ENCODE data around the gene PTPRG.

The PTPRG gene

GRCh38 chr3:61662861-61663260, 101.5 kb downstream of the PTPRG start:
- POLR2A ChIA-PET (ENCODE audit: low non-redundant PET), result no interaction called here
- DNase-seq (ENCODE audit: low spot score), result no peak
- CTCF ChIA-PET, result interaction anchor here (0.6 to 0.7 kb wide), 2 partner anchors 18 to 604 kb away, joined by 3 to 5 read pairs; no protein-coding TSS in a partner anchor
- no peak overlapping the region for H3K27ac ChIP-seq
- TF ChIP-seq CTCF (conservative IDR thresholded peaks at IDR 0.05; ENCODE audit: low read depth), result no peak

GRCh38 chr3:61663356-61664104, 102.2 kb downstream of the PTPRG start:
- DNase-seq (ENCODE audit: low spot score), result no peak
- ChIA-PET CTCF (interaction anchor here (0.6 kb wide), 1 partner anchor 17 kb away, joined by 5 read pairs; no protein-coding TSS in a partner anchor), POLR2A (ENCODE audit: low non-redundant PET) (no interaction called here)
- peak overlapping the region; percentile 85 for H3K27ac ChIP-seq
- TF ChIP-seq CTCF (conservative IDR thresholded peaks at IDR 0.05; ENCODE audit: low read depth), result no peak

- no peak for TF ChIP-seq CTCF (conservative IDR thresholded peaks at IDR 0.05; ENCODE audit: low read depth)
- ChIA-PET POLR2A (ENCODE audit: low non-redundant PET) (no interaction called here), CTCF (no interaction called here)
- H3K27ac ChIP-seq, result peak overlapping the region; percentile 85
- peak; percentile 59 for DNase-seq (ENCODE audit: low spot score)
Observed at GRCh38 chr3:61664105-61664482, 102.7 kb downstream of the PTPRG start.

GRCh38 chr3:61665121-61665520, 103.8 kb downstream of the PTPRG start:
- TF ChIP-seq CTCF (conservative IDR thresholded peaks at IDR 0.05; ENCODE audit: low read depth), result no peak
- ChIA-PET CTCF (no interaction called here), POLR2A (ENCODE audit: low non-redundant PET) (no interaction called here)
- no peak for DNase-seq (ENCODE audit: low spot score)
- H3K27ac ChIP-seq, result no peak overlapping the region

GRCh38 chr3:61665987-61666386, 104.6 kb downstream of the PTPRG start:
- no peak for TF ChIP-seq CTCF (conservative IDR thresholded peaks at IDR 0.05; ENCODE audit: low read depth)
- H3K27ac ChIP-seq, result no peak overlapping the region
- ChIA-PET CTCF (interaction anchor here (0.6 kb wide), 1 partner anchor 833 kb away, joined by 3 read pairs; no protein-coding TSS in a partner anchor), POLR2A (ENCODE audit: low non-redundant PET) (no interaction called here)
- DNase-seq (ENCODE audit: low spot score), result no peak

GRCh38 chr3:61666615-61667330, 105.4 kb downstream of the PTPRG start:
- no peak overlapping the region for H3K27ac ChIP-seq
- CTCF ChIA-PET, result no interaction called here
- POLR2A ChIA-PET (ENCODE audit: low non-redundant PET), result no interaction called here
- TF ChIP-seq CTCF (conservative IDR thresholded peaks at IDR 0.05; ENCODE audit: low read depth), result no peak
- no peak for DNase-seq (ENCODE audit: low spot score)

Data from RWPE1 (cell line).